ENCODE measurements around the gene NCAPG2.

NCAPG2 gene

DNA sequence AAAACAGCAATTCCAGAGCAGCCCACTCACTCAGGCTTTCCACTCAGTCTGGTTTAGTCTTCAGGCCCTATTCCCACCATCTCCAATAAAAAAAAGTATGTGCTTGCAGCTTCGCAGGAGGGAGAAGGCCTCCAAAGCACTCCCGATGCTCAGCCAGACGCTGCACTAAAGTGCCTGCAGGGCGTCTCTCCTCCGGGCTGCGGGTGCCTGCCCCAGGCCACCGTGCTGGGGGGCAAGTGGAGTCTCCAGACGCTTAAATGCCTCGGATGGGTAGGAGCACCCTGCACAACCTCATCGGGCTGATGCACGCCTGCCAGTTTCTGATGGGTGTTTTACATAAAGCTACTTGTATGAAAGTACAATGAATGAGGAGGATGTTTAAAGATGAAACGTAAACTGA lies 31.3 kb upstream of the NCAPG2 start:
- no peaks in the 10 kb centered on the region for H3K4me1 ChIP-seq (ENCODE audit: control insufficient read depth in 2 of 2, insufficient read depth in 2 of 2, low read length in 2 of 2)
- H3K27ac ChIP-seq (ENCODE audit: low read depth in 2 of 2, low read length in 2 of 2) = no peak overlapping the region
- H3K36me3 ChIP-seq (ENCODE audit: control insufficient read depth in 2 of 2, insufficient read depth in 2 of 2, low read length in 2 of 2) = peaks cover 34 to 72% of the 10 kb centered on the region in 2 donors
- no peaks in the 10 kb centered on the region for H3K9me3 ChIP-seq (ENCODE audit: control insufficient read depth in 2 of 2, low read length in 2 of 2)
- no peak overlapping the region for H3K4me3 ChIP-seq (ENCODE audit: low read length in 2 of 2)
- no peaks in the 10 kb centered on the region for H3K27me3 ChIP-seq (ENCODE audit: control insufficient read depth in 2 of 2, insufficient read depth in 2 of 2, low read length in 2 of 2)
- no peak overlapping the region for H3K9ac ChIP-seq (ENCODE audit: low read depth in 1 of 2, low read length in 2 of 2)

DNA sequence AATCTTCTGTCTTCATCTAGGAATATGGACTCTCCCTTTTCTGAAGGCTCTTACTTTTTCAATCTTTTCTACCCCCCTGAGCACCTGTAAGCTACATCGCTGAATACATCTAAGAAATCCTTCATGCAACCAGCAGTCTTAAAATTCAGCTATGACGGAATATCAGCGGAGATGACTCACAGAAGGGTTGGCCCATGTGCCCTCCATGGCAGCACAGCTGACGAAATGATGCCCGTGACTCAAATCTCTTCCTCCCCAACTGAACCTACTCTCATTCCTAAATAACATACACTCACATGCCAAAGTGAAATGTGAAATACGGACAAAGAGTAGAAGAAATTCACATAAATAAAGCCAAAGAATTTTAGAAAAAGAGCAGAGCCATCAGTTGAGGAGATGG lies 30.3 kb upstream of the NCAPG2 start:
- Histone ChIP-seq H3K9ac (ENCODE audit: low read depth in 1 of 2, low read length in 2 of 2) (no peak overlapping the region), H3K9me3 (ENCODE audit: control insufficient read depth in 2 of 2, low read length in 2 of 2) (no peaks in the 10 kb centered on the region), H3K4me3 (ENCODE audit: low read length in 2 of 2) (no peak overlapping the region), H3K4me1 (ENCODE audit: control insufficient read depth in 2 of 2, insufficient read depth in 2 of 2, low read length in 2 of 2) (no peaks in the 10 kb centered on the region), H3K36me3 (ENCODE audit: control insufficient read depth in 2 of 2, insufficient read depth in 2 of 2, low read length in 2 of 2) (peaks cover 31 to 67% of the 10 kb centered on the region in 2 donors), H3K27ac (ENCODE audit: low read depth in 2 of 2, low read length in 2 of 2) (no peak overlapping the region), H3K27me3 (ENCODE audit: control insufficient read depth in 2 of 2, insufficient read depth in 2 of 2, low read length in 2 of 2) (no peaks in the 10 kb centered on the region)

GRCh38 chr7:158733775-158734494 lies 29.3 kb upstream of the NCAPG2 start:
- no peaks in the 10 kb centered on the region for H3K9me3 ChIP-seq (ENCODE audit: control insufficient read depth in 2 of 2, low read length in 2 of 2)
- peaks cover 28 to 62% of the 10 kb centered on the region in 2 donors for H3K36me3 ChIP-seq (ENCODE audit: control insufficient read depth in 2 of 2, insufficient read depth in 2 of 2, low read length in 2 of 2)
- no peak overlapping the region for H3K9ac ChIP-seq (ENCODE audit: low read depth in 1 of 2, low read length in 2 of 2)
- no peaks in the 10 kb centered on the region for H3K27me3 ChIP-seq (ENCODE audit: control insufficient read depth in 2 of 2, insufficient read depth in 2 of 2, low read length in 2 of 2)
- H3K4me3 ChIP-seq (ENCODE audit: low read length in 2 of 2) = no peak overlapping the region
- no peak overlapping the region for H3K27ac ChIP-seq (ENCODE audit: low read depth in 2 of 2, low read length in 2 of 2)
- H3K4me1 ChIP-seq (ENCODE audit: control insufficient read depth in 2 of 2, insufficient read depth in 2 of 2, low read length in 2 of 2) = no peaks in the 10 kb centered on the region

DNA sequence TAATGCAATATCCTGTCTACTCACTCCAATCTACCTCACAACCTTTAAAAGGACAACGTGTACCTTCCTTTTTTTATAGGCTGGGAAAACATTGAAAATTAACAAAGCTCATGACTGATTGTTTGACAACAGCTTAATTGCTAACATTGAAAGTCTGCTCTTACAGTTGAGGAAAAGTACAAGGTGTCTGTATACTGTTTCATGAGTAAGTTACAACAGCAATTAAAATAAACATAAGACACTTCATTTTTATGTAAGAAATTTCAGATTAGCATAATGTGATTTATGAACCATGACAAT lies 28.6 kb upstream of the NCAPG2 start:
- no peaks in the 10 kb centered on the region for H3K4me1 ChIP-seq (ENCODE audit: control insufficient read depth in 2 of 2, insufficient read depth in 2 of 2, low read length in 2 of 2)
- no peak overlapping the region for H3K27ac ChIP-seq (ENCODE audit: low read depth in 2 of 2, low read length in 2 of 2)
- H3K9me3 ChIP-seq (ENCODE audit: control insufficient read depth in 2 of 2, low read length in 2 of 2) = no peaks in the 10 kb centered on the region
- no peak overlapping the region for H3K9ac ChIP-seq (ENCODE audit: low read depth in 1 of 2, low read length in 2 of 2)
- peaks cover 24 to 57% of the 10 kb centered on the region in 2 donors for H3K36me3 ChIP-seq (ENCODE audit: control insufficient read depth in 2 of 2, insufficient read depth in 2 of 2, low read length in 2 of 2)
- H3K27me3 ChIP-seq (ENCODE audit: control insufficient read depth in 2 of 2, insufficient read depth in 2 of 2, low read length in 2 of 2) = no peaks in the 10 kb centered on the region
- no peak overlapping the region for H3K4me3 ChIP-seq (ENCODE audit: low read length in 2 of 2)

DNA sequence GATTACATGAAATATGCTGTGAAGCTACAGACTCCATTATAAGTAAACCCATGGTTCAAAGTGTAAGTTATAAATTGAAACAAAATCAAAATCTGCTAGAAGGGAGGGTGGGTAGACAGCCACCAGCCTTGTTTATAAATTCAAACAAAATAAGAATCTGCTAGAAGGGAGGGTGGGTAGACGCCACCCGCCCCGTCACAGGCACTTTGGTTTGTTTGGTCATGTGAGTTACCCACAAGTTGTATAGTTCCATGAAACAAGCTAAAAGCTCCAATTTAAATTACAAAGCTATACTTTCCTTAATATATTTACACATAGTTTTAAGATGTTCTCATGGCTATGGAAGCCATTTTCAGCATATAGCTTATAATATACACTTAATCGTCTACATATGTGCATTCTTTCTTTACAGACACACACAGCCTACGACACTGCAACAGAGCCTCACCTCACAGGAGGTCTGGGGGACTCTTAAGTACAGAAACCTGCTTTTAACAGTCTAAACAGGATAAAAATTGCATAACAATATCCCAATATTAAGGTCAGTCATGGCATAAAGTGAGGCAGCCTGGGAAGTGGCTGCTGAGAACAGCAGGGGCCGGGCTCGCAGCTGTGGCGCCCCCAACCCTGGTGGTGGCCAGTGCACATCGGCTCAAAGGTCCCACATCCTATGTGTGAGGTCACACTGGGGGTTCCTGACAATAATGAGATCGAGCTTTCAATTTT lies 28.1 kb upstream of the NCAPG2 start:
- Histone ChIP-seq H3K36me3 (ENCODE audit: control insufficient read depth in 2 of 2, insufficient read depth in 2 of 2, low read length in 2 of 2) (peaks cover 24 to 56% of the 10 kb centered on the region in 2 donors), H3K27me3 (ENCODE audit: control insufficient read depth in 2 of 2, insufficient read depth in 2 of 2, low read length in 2 of 2) (no peaks in the 10 kb centered on the region), H3K27ac (ENCODE audit: low read depth in 2 of 2, low read length in 2 of 2) (no peak overlapping the region), H3K9me3 (ENCODE audit: control insufficient read depth in 2 of 2, low read length in 2 of 2) (no peaks in the 10 kb centered on the region), H3K4me1 (ENCODE audit: control insufficient read depth in 2 of 2, insufficient read depth in 2 of 2, low read length in 2 of 2) (no peaks in the 10 kb centered on the region), H3K9ac (ENCODE audit: low read depth in 1 of 2, low read length in 2 of 2) (no peak overlapping the region), H3K4me3 (ENCODE audit: low read length in 2 of 2) (no peak overlapping the region)

DNA sequence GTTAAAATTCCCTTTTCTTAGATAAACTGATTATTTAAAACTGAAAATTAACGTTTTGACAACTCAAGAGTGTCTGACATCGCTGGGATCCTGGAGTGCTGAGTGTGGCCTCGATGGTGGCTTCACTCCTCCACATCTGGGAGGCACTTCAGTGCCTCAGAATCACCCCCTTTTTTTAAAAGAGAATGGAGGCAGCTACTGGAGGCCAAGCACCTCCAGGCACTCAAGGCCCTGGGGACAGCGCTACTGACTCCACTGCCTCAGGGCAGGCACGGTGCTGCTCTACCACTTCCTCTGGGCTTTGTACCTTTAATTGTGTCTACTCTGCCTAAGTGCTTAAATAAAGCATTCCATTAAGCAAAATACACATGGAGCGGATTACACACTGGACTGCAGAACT lies 27.2 kb upstream of the NCAPG2 start:
- H3K27me3 ChIP-seq (ENCODE audit: control insufficient read depth in 2 of 2, insufficient read depth in 2 of 2, low read length in 2 of 2) = no peaks in the 10 kb centered on the region
- H3K27ac ChIP-seq (ENCODE audit: low read depth in 2 of 2, low read length in 2 of 2) = no peak overlapping the region
- H3K36me3 ChIP-seq (ENCODE audit: control insufficient read depth in 2 of 2, insufficient read depth in 2 of 2, low read length in 2 of 2) = peaks cover 16 to 47% of the 10 kb centered on the region in 2 donors
- no peaks in the 10 kb centered on the region for H3K4me1 ChIP-seq (ENCODE audit: control insufficient read depth in 2 of 2, insufficient read depth in 2 of 2, low read length in 2 of 2)
- H3K4me3 ChIP-seq (ENCODE audit: low read length in 2 of 2) = no peak overlapping the region
- H3K9ac ChIP-seq (ENCODE audit: low read depth in 1 of 2, low read length in 2 of 2) = no peak overlapping the region
- no peaks in the 10 kb centered on the region for H3K9me3 ChIP-seq (ENCODE audit: control insufficient read depth in 2 of 2, low read length in 2 of 2)

- peaks cover 10 to 39% of the 10 kb centered on the region in 2 donors for H3K36me3 ChIP-seq (ENCODE audit: control insufficient read depth in 2 of 2, insufficient read depth in 2 of 2, low read length in 2 of 2)
Observed at GRCh38 chr7:158730383-158731346, 26.1 kb upstream of the NCAPG2 start.

GRCh38 chr7:158729646-158730382 lies 25.2 kb upstream of the NCAPG2 start:
- no peaks in the 10 kb centered on the region for H3K4me1 ChIP-seq (ENCODE audit: control insufficient read depth in 2 of 2, insufficient read depth in 2 of 2, low read length in 2 of 2)
- no peak overlapping the region for H3K4me3 ChIP-seq (ENCODE audit: low read length in 2 of 2)
- H3K9ac ChIP-seq (ENCODE audit: low read depth in 1 of 2, low read length in 2 of 2) = no peak overlapping the region
- H3K9me3 ChIP-seq (ENCODE audit: control insufficient read depth in 2 of 2, low read length in 2 of 2) = no peaks in the 10 kb centered on the region
- no peak overlapping the region for H3K27ac ChIP-seq (ENCODE audit: low read depth in 2 of 2, low read length in 2 of 2)
- H3K27me3 ChIP-seq (ENCODE audit: control insufficient read depth in 2 of 2, insufficient read depth in 2 of 2, low read length in 2 of 2) = no peaks in the 10 kb centered on the region
- H3K36me3 ChIP-seq (ENCODE audit: control insufficient read depth in 2 of 2, insufficient read depth in 2 of 2, low read length in 2 of 2) = peaks cover 10 to 30% of the 10 kb centered on the region in 2 donors

More at GRCh38 chr7:158730383-158731346, 26.1 kb upstream of the NCAPG2 start:
- Histone ChIP-seq H3K9ac (ENCODE audit: low read depth in 1 of 2, low read length in 2 of 2) (no peak overlapping the region), H3K4me1 (ENCODE audit: control insufficient read depth in 2 of 2, insufficient read depth in 2 of 2, low read length in 2 of 2) (no peaks in the 10 kb centered on the region), H3K4me3 (ENCODE audit: low read length in 2 of 2) (no peak overlapping the region), H3K9me3 (ENCODE audit: control insufficient read depth in 2 of 2, low read length in 2 of 2) (no peaks in the 10 kb centered on the region), H3K27me3 (ENCODE audit: control insufficient read depth in 2 of 2, insufficient read depth in 2 of 2, low read length in 2 of 2) (no peaks in the 10 kb centered on the region), H3K27ac (ENCODE audit: low read depth in 2 of 2, low read length in 2 of 2) (no peak overlapping the region)

DNA sequence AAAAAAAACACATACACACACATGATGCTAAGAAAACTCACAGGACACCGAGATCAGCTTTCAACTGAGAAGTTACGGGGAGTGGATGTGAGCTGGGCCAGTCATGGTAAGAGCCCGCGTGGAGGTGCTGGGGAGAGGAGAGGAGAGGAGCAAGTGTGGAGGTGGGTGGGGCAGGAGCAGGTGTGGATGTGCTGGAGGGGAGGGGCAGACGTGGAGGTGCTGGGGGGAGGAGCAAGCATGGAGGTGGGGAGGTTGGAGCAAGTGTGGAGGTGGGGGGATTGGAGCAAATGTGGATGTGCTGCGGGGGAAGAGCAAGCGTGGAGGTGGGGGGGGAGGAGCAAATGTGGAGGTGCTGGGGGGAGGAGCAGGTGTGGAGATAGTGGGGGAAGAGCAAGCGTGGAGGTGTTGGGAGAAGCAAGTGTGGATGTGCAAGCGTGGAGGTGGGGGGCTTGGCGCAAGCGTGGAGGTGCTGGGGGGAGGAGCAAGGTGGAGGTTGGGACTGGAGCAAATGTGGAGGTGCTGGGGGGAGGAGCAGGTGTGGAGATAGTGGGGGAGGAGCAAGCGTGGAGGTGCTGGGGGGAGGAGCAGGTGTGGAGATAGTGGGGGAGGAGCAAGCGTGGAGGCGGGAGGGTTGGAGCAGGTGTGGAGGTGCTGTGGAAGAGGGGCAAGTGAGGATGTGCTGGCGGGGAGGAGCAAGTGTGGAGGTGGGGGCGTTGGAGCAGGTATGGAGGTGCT lies 24.5 kb upstream of the NCAPG2 start:
- H3K9me3 ChIP-seq (ENCODE audit: control insufficient read depth in 2 of 2, low read length in 2 of 2) = no peaks in the 10 kb centered on the region
- H3K4me1 ChIP-seq (ENCODE audit: control insufficient read depth in 2 of 2, insufficient read depth in 2 of 2, low read length in 2 of 2) = no peaks in the 10 kb centered on the region
- peaks cover 8 to 24% of the 10 kb centered on the region in 2 donors for H3K36me3 ChIP-seq (ENCODE audit: control insufficient read depth in 2 of 2, insufficient read depth in 2 of 2, low read length in 2 of 2)
- no peak overlapping the region for H3K9ac ChIP-seq (ENCODE audit: low read depth in 1 of 2, low read length in 2 of 2)
- no peak overlapping the region for H3K4me3 ChIP-seq (ENCODE audit: low read length in 2 of 2)
- no peaks in the 10 kb centered on the region for H3K27me3 ChIP-seq (ENCODE audit: control insufficient read depth in 2 of 2, insufficient read depth in 2 of 2, low read length in 2 of 2)
- H3K27ac ChIP-seq (ENCODE audit: low read depth in 2 of 2, low read length in 2 of 2) = no peak overlapping the region
